ENCODE data around the gene ULK2. TPM values are rescaled to one million over a fixed set of nuclear protein-coding genes. Genes with fewer than 3 reads are reported as not detected.

Gene ULK2
- total RNA-seq, 1 donor from 2014 or later = 20.6 TPM

- no peaks in the 10 kb centered on the region for H3F3A ChIP-seq (ENCODE audit: low read depth)
- H2AFZ ChIP-seq (replicated peaks) = no peak overlapping the region
- H3K4me1 Mint-ChIP-seq = peaks cover 9% of the 10 kb centered on the region
- H3K27me3 ChIP-seq = no peaks in the 10 kb centered on the region
- no peaks in the 10 kb centered on the region for H3K9me3 ChIP-seq (ENCODE audit: low read depth)
- H3K79me2 ChIP-seq (ENCODE audit: low read depth) = no peaks in the 10 kb centered on the region
- no peaks in the 10 kb centered on the region for H4K20me1 ChIP-seq (ENCODE audit: low read depth)
- H3K27ac ChIP-seq = no peak overlapping the region
- no peaks in the 10 kb centered on the region for H3K36me3 ChIP-seq
- no peak overlapping the region for H3K4me3 ChIP-seq
- H3K36me3 Mint-ChIP-seq = no peaks in the 10 kb centered on the region
- peaks cover 8% of the 10 kb centered on the region for H3K4me1 ChIP-seq
- no peak overlapping the region for H3K9ac ChIP-seq
- no peak for TF ChIP-seq EZH2phosphoT487 (IDR thresholded peaks at IDR 0.05)
- TF ChIP-seq EZH2 (IDR thresholded peaks at IDR 0.05) = no peak
- TF ChIP-seq, protein P1, sequence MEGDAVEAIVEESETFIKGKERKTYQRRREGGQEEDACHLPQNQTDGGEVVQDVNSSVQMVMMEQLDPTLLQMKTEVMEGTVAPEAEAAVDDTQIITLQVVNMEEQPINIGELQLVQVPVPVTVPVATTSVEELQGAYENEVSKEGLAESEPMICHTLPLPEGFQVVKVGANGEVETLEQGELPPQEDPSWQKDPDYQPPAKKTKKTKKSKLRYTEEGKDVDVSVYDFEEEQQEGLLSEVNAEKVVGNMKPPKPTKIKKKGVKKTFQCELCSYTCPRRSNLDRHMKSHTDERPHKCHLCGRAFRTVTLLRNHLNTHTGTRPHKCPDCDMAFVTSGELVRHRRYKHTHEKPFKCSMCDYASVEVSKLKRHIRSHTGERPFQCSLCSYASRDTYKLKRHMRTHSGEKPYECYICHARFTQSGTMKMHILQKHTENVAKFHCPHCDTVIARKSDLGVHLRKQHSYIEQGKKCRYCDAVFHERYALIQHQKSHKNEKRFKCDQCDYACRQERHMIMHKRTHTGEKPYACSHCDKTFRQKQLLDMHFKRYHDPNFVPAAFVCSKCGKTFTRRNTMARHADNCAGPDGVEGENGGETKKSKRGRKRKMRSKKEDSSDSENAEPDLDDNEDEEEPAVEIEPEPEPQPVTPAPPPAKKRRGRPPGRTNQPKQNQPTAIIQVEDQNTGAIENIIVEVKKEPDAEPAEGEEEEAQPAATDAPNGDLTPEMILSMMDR (IDR thresholded peaks at IDR 0.05) = no peak
- H3K27ac Mint-ChIP-seq = no peak overlapping the region
- H3K4me3 Mint-ChIP-seq = no peak overlapping the region
- H3K27me3 Mint-ChIP-seq (ENCODE audit: insufficient read depth, low read depth) = peaks cover 8% of the 10 kb centered on the region
- H3K9me3 Mint-ChIP-seq = no peaks in the 10 kb centered on the region
- H3K4me2 ChIP-seq = no peak overlapping the region
- DNase-seq (ENCODE audit: low spot score) = no peak
Observed at GRCh38 chr17:19724501-19725420, 143.0 kb downstream of the ULK2 start.

GRCh38 chr17:19723964-19724363 is 143.8 kb downstream of the ULK2 start:
- H3K27me3 ChIP-seq = no peaks in the 10 kb centered on the region
- H3K4me3 Mint-ChIP-seq = no peak overlapping the region
- H4K20me1 ChIP-seq (ENCODE audit: low read depth) = no peaks in the 10 kb centered on the region
- no peaks in the 10 kb centered on the region for H3K36me3 ChIP-seq
- H3K27me3 Mint-ChIP-seq (ENCODE audit: insufficient read depth, low read depth) = peaks cover 7% of the 10 kb centered on the region
- no peak overlapping the region for H3K4me2 ChIP-seq
- DNase-seq (ENCODE audit: low spot score) = no peak
- H3K27ac Mint-ChIP-seq = no peak overlapping the region
- H3K4me1 Mint-ChIP-seq = peaks cover 10% of the 10 kb centered on the region
- H3K79me2 ChIP-seq (ENCODE audit: low read depth) = no peaks in the 10 kb centered on the region
- H3K4me1 ChIP-seq = peaks cover 8% of the 10 kb centered on the region
- H3K9me3 Mint-ChIP-seq = no peaks in the 10 kb centered on the region
- no peaks in the 10 kb centered on the region for H3K9me3 ChIP-seq (ENCODE audit: low read depth)
- H3F3A ChIP-seq (ENCODE audit: low read depth) = no peaks in the 10 kb centered on the region
- H3K4me3 ChIP-seq = no peak overlapping the region
- no peak overlapping the region for H3K27ac ChIP-seq
- H2AFZ ChIP-seq (replicated peaks) = no peak overlapping the region
- H3K9ac ChIP-seq = no peak overlapping the region
- H3K36me3 Mint-ChIP-seq = no peaks in the 10 kb centered on the region
- TF ChIP-seq, protein P1 (IDR thresholded peaks at IDR 0.05) = no peak
- TF ChIP-seq EZH2phosphoT487 (IDR thresholded peaks at IDR 0.05) (no peak), EZH2 (IDR thresholded peaks at IDR 0.05) (no peak)

Small RNAs within 50 kb of the gene (small RNA-seq; reads per million reads assigned to genes)
- gene AC015726.2 = not detected

Other genes starting within 250 kb of the ULK2 start
- gene ALDH3A2, start 219.2 kb downstream of the ULK2 start, total RNA-seq (ENCODE audit: low replicate concordance) = 126 and 138 TPM in 2 replicates
- 0.39 and 0.43 TPM in 2 replicates for gene SLC47A2, start 151.4 kb downstream of the ULK2 start, total RNA-seq (ENCODE audit: low replicate concordance)
- gene ALDH3A1, start 119.6 kb downstream of the ULK2 start, total RNA-seq (ENCODE audit: low replicate concordance) = 1.4 TPM in 1 of 2 replicates, not detected in the other
- 33.4 and 54.1 TPM in 2 replicates for gene AKAP10, start 109.9 kb upstream of the ULK2 start, total RNA-seq (ENCODE audit: low replicate concordance)
- gene SPECC1, start 141.4 kb upstream of the ULK2 start, total RNA-seq (ENCODE audit: low replicate concordance) = 90.0 and 93.1 TPM in 2 replicates

Measured in neural progenitor cell (in vitro differentiated cells).